HS-27A (cell line): ENCODE results near the gene CDH18.
A peak's percentile ranks its signal among the peaks of the same experiment; 100 is the strongest.

ENCODE experiments used
- DNase-seq: peaks from one replicate; pipeline ENCODE4 v3.0.0-alpha.2; 2012; ENCODE audit warnings: low read depth, missing footprints

Gene CDH18

GRCh38 chr5:19987612-19988361, at the start of gene CDH18:
Gene CDH18 (minus strand): TSS chr5:19988200. CDS start chr5:19838986, 149,214 bp downstream.
- peak; percentile 41 for DNase-seq

GRCh38 chr5:20034717-20035116, 46.7 kb upstream of the CDH18 start:
- no peak for DNase-seq

- DNase-seq = no peak
These were observed 45.9 kb upstream of the CDH18 start for GRCh38 chr5:20033881-20034280.

GRCh38 chr5:20032896-20033295, 44.9 kb upstream of the CDH18 start:
- DNase-seq = no peak

- DNase-seq = no peak
These were observed 42.1 kb upstream of the CDH18 start for GRCh38 chr5:20030125-20030524.

- no peak for DNase-seq
These were observed 41.3 kb upstream of the CDH18 start for GRCh38 chr5:20029266-20029665.

GRCh38 chr5:20028506-20028905, 40.5 kb upstream of the CDH18 start:
- no peak for DNase-seq

GRCh38 chr5:20023686-20024180, 35.7 kb upstream of the CDH18 start:
- DNase-seq = no peak

GRCh38 chr5:20020247-20020646, 32.2 kb upstream of the CDH18 start:
- no peak for DNase-seq

- no peak for DNase-seq
These were observed 29.0 kb upstream of the CDH18 start for GRCh38 chr5:20017021-20017420.

GRCh38 chr5:20000416-20000815, 12.4 kb upstream of the CDH18 start:
- DNase-seq = no peak

GRCh38 chr5:19988457-19988856, 457 bp upstream of the CDH18 start:
- DNase-seq = no peak

GRCh38 chr5:19986806-19987205, 1.2 kb downstream of the CDH18 start:
- no peak for DNase-seq

GRCh38 chr5:19986031-19986619, 1.9 kb downstream of the CDH18 start:
- no peak for DNase-seq

- no peak for DNase-seq
These were observed 9.5 kb downstream of the CDH18 start for GRCh38 chr5:19978476-19978875.

GRCh38 chr5:19977099-19977498, 10.9 kb downstream of the CDH18 start:
- DNase-seq = no peak

GRCh38 chr5:19975795-19976194, 12.2 kb downstream of the CDH18 start:
- no peak for DNase-seq

- no peak for DNase-seq
These were observed 27.5 kb downstream of the CDH18 start for GRCh38 chr5:19960451-19960850.

GRCh38 chr5:19959830-19960384, 28.1 kb downstream of the CDH18 start:
- DNase-seq = no peak

GRCh38 chr5:19950897-19951296, 37.1 kb downstream of the CDH18 start:
- no peak for DNase-seq

- no peak for DNase-seq
These were observed 47.8 kb downstream of the CDH18 start for GRCh38 chr5:19940192-19940591.

GRCh38 chr5:19930451-19930850, 57.5 kb downstream of the CDH18 start:
- DNase-seq = no peak
